Type B pancreatic cell (in vitro differentiated cells): Measurements from ENCODE around the gene CIB1. TPM values are rescaled to one million over a fixed set of nuclear protein-coding genes. Genes with fewer than 3 reads are reported as not detected.
"Not testable (repeated sequence)": the region's sequence is repeated elsewhere in the genome, so short reads cannot be mapped to it uniquely, and the experiment has no call there.

Experiments
- DNase-seq: peaks from one replicate; pipeline ENCODE4 v3.0.0; 2021; ENCODE audit warnings: mixed read lengths; ENCODE audit not compliant: unreplicated experiment; ENCODE audit errors: extremely low spot score
- H3K27ac Mint-ChIP-seq: 2 replicates; pipeline ENCODE4 v1.8.0; 2021; ENCODE audit warnings: mild to moderate bottlenecking, mixed read lengths
- H3K27me3 Mint-ChIP-seq: 2 replicates; pipeline ENCODE4 v1.8.0; 2021; ENCODE audit warnings: mixed read lengths
- H3K36me3 Mint-ChIP-seq: 2 replicates; pipeline ENCODE4 v1.8.0; 2021; ENCODE audit warnings: mixed read lengths
- H3K4me1 Mint-ChIP-seq: one replicate; pipeline ENCODE4 v1.8.0; 2021; ENCODE audit warnings: mixed read lengths; ENCODE audit not compliant: unreplicated experiment
- H3K4me3 Mint-ChIP-seq: 2 replicates; pipeline ENCODE4 v1.8.0; 2021; ENCODE audit warnings: mild to moderate bottlenecking, mixed read lengths
- H3K9me3 Mint-ChIP-seq: 2 replicates; pipeline ENCODE4 v1.8.0; 2021; ENCODE audit warnings: mixed read lengths
- total RNA-seq: library from RNA; stranded (reverse); gene quantifications from 2 replicates; pipeline ENCODE4 v1.2.1, GENCODE V29; 2021; ENCODE audit warnings: low replicate concordance
- TF ChIP-seq, protein P1 (sequence below): fragments of 200-600 bp; sonication (generic); conservative IDR thresholded peaks from 2 replicates; pipeline ENCODE4 v1.5.0; 2021; ENCODE audit warnings: antibody characterized with exemption, mild to moderate bottlenecking

CIB1 gene
- total RNA-seq, 1 donor from 2014 or later = 31.6 TPM

DNA sequence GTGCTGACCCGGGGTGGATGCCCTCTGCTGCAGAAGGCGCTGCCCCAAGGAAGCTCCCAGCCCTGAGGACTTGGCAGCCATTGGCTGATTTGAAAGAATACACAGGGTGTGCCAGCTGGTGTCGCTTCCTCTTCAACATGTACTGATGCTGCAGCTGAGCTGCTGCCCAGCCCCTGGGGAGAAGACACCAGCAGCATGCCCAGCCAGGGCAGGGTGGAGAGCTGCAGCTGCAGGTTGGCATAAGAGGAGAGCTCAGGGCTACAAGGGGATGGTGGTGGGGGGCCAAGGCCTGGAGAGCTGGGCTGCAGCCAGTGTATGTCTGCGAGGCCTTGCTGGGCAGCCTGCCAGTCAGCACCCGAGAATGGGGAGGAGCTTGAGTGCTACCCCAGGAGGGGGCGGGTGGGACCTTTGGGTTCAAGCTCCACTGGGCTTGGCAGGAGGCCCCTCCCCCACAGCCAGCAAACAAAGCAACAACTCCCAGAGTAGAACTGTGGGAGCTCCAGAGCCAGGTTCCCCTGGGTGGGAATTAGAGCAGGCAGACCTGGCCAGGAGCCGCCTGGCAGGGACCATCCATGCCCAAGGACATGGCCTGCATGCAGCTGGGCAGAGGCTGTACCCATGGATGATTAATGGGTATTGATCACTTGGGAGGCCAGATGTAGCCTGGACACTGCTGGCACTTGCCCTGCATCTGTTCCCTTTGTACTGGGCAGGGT, 41.8 kb downstream of the CIB1 start:
- peaks cover 17% of the 10 kb centered on the region for H3K4me1 Mint-ChIP-seq
- H3K36me3 Mint-ChIP-seq = no peaks in the 10 kb centered on the region
- no peaks in the 10 kb centered on the region for H3K27me3 Mint-ChIP-seq
- TF ChIP-seq, protein P1, sequence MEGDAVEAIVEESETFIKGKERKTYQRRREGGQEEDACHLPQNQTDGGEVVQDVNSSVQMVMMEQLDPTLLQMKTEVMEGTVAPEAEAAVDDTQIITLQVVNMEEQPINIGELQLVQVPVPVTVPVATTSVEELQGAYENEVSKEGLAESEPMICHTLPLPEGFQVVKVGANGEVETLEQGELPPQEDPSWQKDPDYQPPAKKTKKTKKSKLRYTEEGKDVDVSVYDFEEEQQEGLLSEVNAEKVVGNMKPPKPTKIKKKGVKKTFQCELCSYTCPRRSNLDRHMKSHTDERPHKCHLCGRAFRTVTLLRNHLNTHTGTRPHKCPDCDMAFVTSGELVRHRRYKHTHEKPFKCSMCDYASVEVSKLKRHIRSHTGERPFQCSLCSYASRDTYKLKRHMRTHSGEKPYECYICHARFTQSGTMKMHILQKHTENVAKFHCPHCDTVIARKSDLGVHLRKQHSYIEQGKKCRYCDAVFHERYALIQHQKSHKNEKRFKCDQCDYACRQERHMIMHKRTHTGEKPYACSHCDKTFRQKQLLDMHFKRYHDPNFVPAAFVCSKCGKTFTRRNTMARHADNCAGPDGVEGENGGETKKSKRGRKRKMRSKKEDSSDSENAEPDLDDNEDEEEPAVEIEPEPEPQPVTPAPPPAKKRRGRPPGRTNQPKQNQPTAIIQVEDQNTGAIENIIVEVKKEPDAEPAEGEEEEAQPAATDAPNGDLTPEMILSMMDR = no peak
- peak overlapping the region; percentile 56 for H3K27ac Mint-ChIP-seq
- H3K9me3 Mint-ChIP-seq = no peaks in the 10 kb centered on the region
- no peak overlapping the region for H3K4me3 Mint-ChIP-seq
- DNase-seq = no peak

DNA sequence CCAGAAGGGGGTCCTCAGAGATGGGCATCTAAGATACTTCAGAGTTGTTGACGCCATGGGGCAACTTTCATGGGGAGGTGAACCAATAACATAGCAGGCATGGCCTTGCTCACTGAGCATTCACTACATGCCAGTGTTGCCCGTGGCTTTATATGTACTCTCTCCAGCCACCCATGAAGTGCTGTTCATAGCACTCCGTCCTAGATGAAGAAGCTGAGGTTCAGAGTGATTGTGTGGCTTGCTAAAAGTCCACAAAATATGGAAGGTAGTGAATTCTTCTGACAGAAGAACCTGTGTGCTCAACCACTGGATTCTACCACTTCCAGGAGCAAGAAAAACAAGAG, 42.4 kb downstream of the CIB1 start:
- no peaks in the 10 kb centered on the region for H3K9me3 Mint-ChIP-seq
- TF ChIP-seq, protein P1 = no peak
- H3K27me3 Mint-ChIP-seq = no peaks in the 10 kb centered on the region
- no peak for DNase-seq
- H3K4me1 Mint-ChIP-seq = peaks cover 18% of the 10 kb centered on the region
- peak overlapping the region; percentile 56 for H3K27ac Mint-ChIP-seq
- no peak overlapping the region for H3K4me3 Mint-ChIP-seq
- H3K36me3 Mint-ChIP-seq = no peaks in the 10 kb centered on the region

DNA sequence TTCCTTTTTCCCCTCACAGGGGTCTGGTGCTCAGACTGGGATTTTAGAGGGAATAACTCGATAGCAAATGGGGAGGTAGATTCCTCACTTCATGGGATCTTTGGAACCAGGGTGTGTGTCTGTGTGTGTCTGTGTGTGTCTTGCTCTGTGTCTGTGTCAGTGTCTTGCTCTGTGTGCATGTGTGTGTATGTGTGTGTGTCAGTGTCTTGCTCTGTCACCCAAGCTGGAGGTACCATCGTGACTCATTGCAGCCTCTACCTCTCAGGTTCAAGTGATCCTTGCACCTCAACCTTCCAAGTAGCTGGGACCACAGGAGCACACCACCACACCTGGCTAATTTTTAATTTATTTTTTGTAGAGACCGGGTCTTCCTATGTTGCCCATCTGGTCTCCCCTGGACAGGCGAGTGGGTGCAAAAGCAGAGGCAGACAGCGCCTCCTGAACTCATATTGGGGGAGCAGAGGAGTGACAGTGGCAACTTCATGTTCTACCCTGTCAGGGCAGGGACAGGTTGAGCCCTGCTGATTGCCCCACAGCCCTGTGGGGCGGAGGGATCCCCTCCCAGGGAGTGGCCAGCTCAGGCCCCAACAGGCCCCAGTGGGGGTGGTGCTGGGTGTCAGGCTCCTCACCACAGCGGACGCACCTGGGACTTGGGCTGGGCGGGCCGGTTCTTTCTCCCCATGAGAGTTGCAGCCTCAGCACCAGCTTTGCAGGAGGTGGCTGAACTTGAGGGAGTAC, 43.0 kb downstream of the CIB1 start:
- H3K27ac Mint-ChIP-seq = no peak overlapping the region
- no peak for DNase-seq
- no peaks in the 10 kb centered on the region for H3K9me3 Mint-ChIP-seq
- H3K36me3 Mint-ChIP-seq = no peaks in the 10 kb centered on the region
- H3K4me1 Mint-ChIP-seq = peaks cover 18% of the 10 kb centered on the region
- TF ChIP-seq, protein P1 = no peak
- H3K27me3 Mint-ChIP-seq = no peaks in the 10 kb centered on the region
- H3K4me3 Mint-ChIP-seq = no peak overlapping the region

DNA sequence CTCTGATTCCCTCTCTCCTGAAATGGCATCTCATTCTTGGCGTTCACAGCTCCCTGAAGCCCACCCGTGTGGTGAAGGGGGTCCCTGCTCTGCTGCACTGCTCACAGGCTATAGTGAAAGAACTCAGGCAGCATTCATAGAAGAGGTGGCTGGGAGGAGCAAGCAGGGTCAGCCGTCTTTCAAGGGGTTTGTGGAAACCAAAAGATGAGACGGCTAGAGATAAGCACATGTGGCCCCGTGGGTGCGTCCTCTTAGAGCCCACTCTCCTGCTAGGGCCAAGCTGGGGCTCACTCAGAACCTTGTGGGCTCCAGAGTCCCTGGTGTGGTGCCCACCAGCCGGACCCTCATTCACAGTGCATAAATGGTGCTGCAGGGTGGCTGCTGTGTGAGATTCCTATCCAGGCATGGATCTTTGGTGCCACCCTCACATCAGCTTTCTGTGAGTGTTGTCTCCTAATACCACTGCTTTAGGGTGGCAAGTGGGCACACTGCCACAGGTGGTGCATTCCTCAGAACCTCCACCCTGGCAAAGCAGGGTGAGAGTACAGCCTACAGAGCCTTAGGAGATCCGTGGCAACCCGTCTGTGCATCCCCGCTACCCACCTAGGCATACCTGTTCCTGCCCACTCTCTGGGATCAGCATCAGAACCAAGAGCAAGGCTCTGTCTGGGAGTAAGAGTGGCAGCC, 43.8 kb downstream of the CIB1 start:
- H3K4me1 Mint-ChIP-seq = peaks cover 23% of the 10 kb centered on the region
- H3K36me3 Mint-ChIP-seq = no peaks in the 10 kb centered on the region
- DNase-seq = no peak
- no peak overlapping the region for H3K27ac Mint-ChIP-seq
- TF ChIP-seq, protein P1 = no peak
- no peak overlapping the region for H3K4me3 Mint-ChIP-seq
- no peaks in the 10 kb centered on the region for H3K27me3 Mint-ChIP-seq
- H3K9me3 Mint-ChIP-seq = no peaks in the 10 kb centered on the region

DNA sequence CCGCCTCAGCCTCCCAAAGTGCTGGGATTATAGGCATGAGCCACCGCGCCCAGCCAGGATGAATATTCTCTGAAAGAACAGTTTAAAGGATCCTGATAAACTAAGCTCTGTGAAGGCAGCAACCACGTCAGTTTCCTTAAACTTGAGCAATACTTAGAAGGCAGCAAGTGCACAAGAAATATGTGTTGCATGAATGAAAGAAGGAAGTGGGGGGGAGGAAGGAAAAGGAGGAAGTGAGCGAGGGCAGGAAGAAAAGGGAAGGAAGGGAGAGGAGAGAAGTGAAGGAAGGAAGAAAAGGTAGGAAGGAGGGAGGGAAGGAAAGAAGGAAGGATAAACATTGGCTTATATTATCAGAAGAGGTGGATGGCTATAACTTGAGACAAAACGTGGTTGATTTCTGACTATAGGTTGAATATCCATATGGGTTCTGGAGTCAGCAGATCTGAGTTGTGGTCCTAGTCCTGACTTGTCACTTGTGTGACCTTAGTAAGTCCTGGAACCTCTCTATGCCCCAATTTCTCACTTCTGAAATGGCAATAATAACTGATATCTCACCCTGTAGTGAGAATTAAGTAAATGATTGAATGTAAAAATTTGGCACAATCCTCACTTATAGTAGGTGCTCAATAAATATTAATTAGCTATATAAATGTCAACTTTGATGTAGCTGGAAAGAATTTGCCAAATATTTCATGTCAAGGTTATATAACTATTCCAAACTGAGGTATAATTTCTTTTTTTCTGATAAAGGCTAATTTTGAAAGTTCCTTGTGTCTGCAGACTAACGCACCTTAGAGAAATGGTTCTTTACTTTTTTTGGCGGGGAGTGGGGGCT, 44.6 kb downstream of the CIB1 start:
- H3K27ac Mint-ChIP-seq = no peak overlapping the region
- no peak for DNase-seq
- H3K27me3 Mint-ChIP-seq = no peaks in the 10 kb centered on the region
- TF ChIP-seq, protein P1 = no peak
- H3K4me1 Mint-ChIP-seq = peaks cover 26% of the 10 kb centered on the region
- H3K9me3 Mint-ChIP-seq = no peaks in the 10 kb centered on the region
- no peaks in the 10 kb centered on the region for H3K36me3 Mint-ChIP-seq
- H3K4me3 Mint-ChIP-seq = no peak overlapping the region

DNA sequence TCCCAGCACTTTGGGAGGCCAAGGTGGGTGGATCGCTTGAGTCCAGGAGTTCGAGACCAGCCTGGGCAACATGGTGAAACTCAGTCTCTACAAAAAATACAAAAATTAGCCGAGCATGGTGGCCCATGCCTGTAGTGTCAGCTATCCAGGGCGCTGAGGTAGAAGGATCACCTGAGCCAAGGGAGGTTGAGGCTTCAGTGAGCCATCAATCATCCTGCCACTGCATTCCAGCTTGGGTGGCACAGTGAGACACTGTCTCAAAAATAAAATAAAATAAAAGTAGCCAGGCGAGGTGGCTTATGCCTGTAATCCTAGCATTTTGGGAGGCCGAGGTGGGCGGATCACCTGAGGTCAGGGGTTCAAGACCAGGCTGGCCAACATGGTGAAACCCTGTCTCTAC, 45.7 kb downstream of the CIB1 start:
- not testable (repeated sequence) for H3K36me3 Mint-ChIP-seq, H3K27me3 Mint-ChIP-seq, H3K27ac Mint-ChIP-seq, H3K4me3 Mint-ChIP-seq, DNase-seq, H3K9me3 Mint-ChIP-seq
- H3K4me1 Mint-ChIP-seq = peaks cover 31% of the 10 kb centered on the region
